A673 (cell line): ENCODE results near the gene IGFALS. TPM values are rescaled to one million over a fixed set of nuclear protein-coding genes. Genes with fewer than 3 reads are reported as not detected.

ENCODE experiments used
- BruUV-seq: library from RNA; stranded (reverse); fragments of 400-500 nt; replicated peaks from 2 replicates; lab custom pipeline; 2021; lab: Mats Ljungman, UMichigan
- CTCF ChIA-PET: fragments of 300-600 bp; sonication (Branson Sonifier 250); formaldehyde crosslinking; loops from one replicate; lab custom pipeline; 2022; ENCODE audit warnings: antibody characterized with exemption; lab: Charles Lee
- POLR2A ChIA-PET: fragments of 300-600 bp; sonication (Branson Sonifier 250); formaldehyde crosslinking; loops from one replicate; lab custom pipeline; 2022; ENCODE audit warnings: antibody characterized with exemption; ENCODE audit not compliant: low non-redundant PET; lab: Charles Lee
- DNase-seq: peaks from one replicate; pipeline ENCODE4 v3.0.0-alpha.2; 2015; ENCODE audit warnings: low spot score
- H3K27ac ChIP-seq: fragments of 200-600 bp; sonication (generic); 2 replicates; pipeline ENCODE4 v1.5.1; 2016; ENCODE audit warnings: mixed run types, low read depth, mild to moderate bottlenecking, mixed read lengths, antibody characterized with exemption, low read length; ENCODE audit not compliant: poor library complexity, severe bottlenecking
- H3K27me3 ChIP-seq: fragments of 200-600 bp; sonication (generic); replicated peaks from 2 replicates; pipeline ENCODE4 v1.6.1; 2017; ENCODE audit warnings: mixed run types, low read depth, mild to moderate bottlenecking, mixed read lengths, antibody characterized with exemption, low read length; ENCODE audit not compliant: insufficient read depth, poor library complexity
- H3K36me3 ChIP-seq: fragments of 200-600 bp; sonication (generic); 2 replicates; pipeline ENCODE4 v1.6.1; 2016; ENCODE audit warnings: mixed run types, mild to moderate bottlenecking, mixed read lengths, antibody characterized with exemption, low read length; ENCODE audit not compliant: insufficient read depth, poor library complexity, severe bottlenecking
- H3K4me1 ChIP-seq: fragments of 200-600 bp; sonication (generic); 2 replicates; pipeline ENCODE4 v1.6.1; 2017; ENCODE audit warnings: mixed run types, mild to moderate bottlenecking, mixed read lengths, antibody characterized with exemption, low read length; ENCODE audit not compliant: insufficient read depth, poor library complexity, severe bottlenecking
- H3K4me3 ChIP-seq: fragments of 200-600 bp; sonication (generic); 2 replicates; pipeline ENCODE4 v1.5.1; 2016; ENCODE audit warnings: low read depth, mixed run types, mild to moderate bottlenecking, mixed read lengths, low read length; ENCODE audit not compliant: poor library complexity, severe bottlenecking
- H3K9me3 ChIP-seq: fragments of 200-600 bp; sonication (generic); 2 replicates; pipeline ENCODE4 v1.6.1; 2016; ENCODE audit warnings: mixed run types, low read depth, mild to moderate bottlenecking, mixed read lengths, antibody characterized with exemption, low read length; ENCODE audit not compliant: poor library complexity, severe bottlenecking
- CTCF ChIP-seq: fragments of 300-800, 200-600 bp; sonication (generic); conservative IDR thresholded peaks from 2 replicates; pipeline ENCODE4 v1.5.1; 2017; ENCODE audit warnings: low read depth, mild to moderate bottlenecking, antibody characterized with exemption, low read length, moderate library complexity, mixed read lengths
- EZH2 ChIP-seq: fragments of 200-600 bp; sonication (generic); IDR thresholded peaks from 2 replicates; pipeline ENCODE4 v1.6.1; 2017; ENCODE audit warnings: borderline replicate concordance, low read depth, mild to moderate bottlenecking, mixed read lengths, antibody characterized with exemption, low read length; ENCODE audit not compliant: poor library complexity, severe bottlenecking
- intact Hi-C: fragments of 100-400 bp; cut with micrococcal nuclease; formaldehyde crosslinking; loops from one replicate; pipeline ENCODE4 v1.10.0; 2022; ENCODE audit not compliant: unreplicated experiment
- total RNA-seq: library from RNA; stranded (reverse); gene quantifications from 2 replicates; pipeline ENCODE4 v1.2.3, GENCODE V29; 2021

The IGFALS gene
- total RNA-seq, 1 experiment from 2014 or later = not detected

DNA sequence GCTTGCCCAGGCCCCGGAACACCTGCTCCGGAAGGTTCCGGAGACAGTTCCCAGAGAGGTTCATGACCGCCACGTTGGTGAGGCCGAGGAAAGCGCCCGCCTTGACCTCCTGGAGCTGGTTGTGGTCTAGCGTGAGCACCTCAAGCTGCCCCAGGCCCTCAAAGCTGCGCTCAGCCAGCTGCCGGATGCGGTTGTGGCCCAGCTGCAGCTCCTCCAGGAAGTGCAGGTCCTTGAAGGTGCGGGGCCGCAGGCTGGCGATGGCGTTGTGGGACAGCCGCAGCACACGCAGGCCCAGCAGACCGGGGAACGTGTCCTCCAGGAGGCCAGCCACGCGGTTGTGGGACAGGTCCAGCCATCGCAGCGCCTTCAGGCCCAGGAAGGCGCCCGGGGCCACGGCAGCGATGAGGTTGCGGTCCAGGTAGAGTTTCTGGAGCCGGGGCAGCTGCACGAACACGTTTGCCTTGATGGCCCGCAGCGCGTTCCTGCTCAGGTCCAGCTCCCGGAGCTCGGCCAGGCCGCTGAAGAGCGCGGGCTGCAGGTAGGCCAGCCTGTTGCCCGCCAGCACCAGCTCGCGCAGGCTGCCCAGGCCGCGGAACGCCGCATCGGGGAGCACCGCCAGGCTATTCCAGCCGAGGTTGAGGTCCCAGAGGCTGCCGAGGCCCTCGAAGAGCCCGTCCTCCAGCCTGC lies 2.1 kb downstream of the IGFALS start:
- CTCF ChIA-PET = no interaction called here
- Histone ChIP-seq H3K36me3 (peaks cover 18% of the 10 kb centered on the region), H3K27me3 (no peaks in the 10 kb centered on the region), H3K4me3 (no peak overlapping the region), H3K9me3 (no peaks in the 10 kb centered on the region), H3K4me1 (no peaks in the 10 kb centered on the region), H3K27ac (no peak overlapping the region)
- no peak for DNase-seq
- POLR2A ChIA-PET = no interaction called here
- TF ChIP-seq CTCF (no peak), EZH2 (no peak)
- BruUV-seq = no TSS peak
- intact Hi-C loops = no loop called here

- CTCF ChIA-PET = no interaction called here
- no peak for DNase-seq
- no peak overlapping the region for H3K27ac ChIP-seq
- no peaks in the 10 kb centered on the region for H3K9me3 ChIP-seq
- TF ChIP-seq CTCF (no peak), EZH2 (no peak)
- H3K4me3 ChIP-seq = no peak overlapping the region
- intact Hi-C loops = no loop called here
- H3K36me3 ChIP-seq = peaks cover 18% of the 10 kb centered on the region
- BruUV-seq = no TSS peak
- H3K27me3 ChIP-seq = no peaks in the 10 kb centered on the region
- no peaks in the 10 kb centered on the region for H3K4me1 ChIP-seq
- POLR2A ChIA-PET = interaction anchor here (0.6 kb wide), 1 partner anchor 11 kb away, joined by 3 read pairs; no protein-coding TSS in a partner anchor
Observed at GRCh38 chr16:1790611-1791255, 2.8 kb downstream of the IGFALS start.

DNA sequence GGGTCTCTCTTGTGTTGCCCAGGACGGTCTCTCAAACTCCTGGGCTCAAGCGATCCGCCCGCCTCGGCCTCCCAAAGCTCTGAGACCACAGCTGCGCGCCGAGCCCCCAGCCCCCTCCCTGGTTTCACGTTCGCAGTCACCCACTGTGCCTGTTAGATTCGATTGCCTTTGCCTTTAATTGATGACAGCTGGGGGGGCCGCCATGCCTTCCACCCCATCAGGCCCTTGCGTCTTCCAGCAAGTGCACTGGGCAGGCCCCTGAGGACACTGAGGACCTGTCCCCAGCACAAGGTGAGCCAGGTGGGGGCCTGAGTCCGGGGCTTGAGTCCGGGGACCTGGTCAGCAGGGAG lies 3.3 kb downstream of the IGFALS start:
- Histone ChIP-seq H3K27me3 (no peaks in the 10 kb centered on the region), H3K4me1 (no peaks in the 10 kb centered on the region), H3K4me3 (no peak overlapping the region), H3K9me3 (no peaks in the 10 kb centered on the region), H3K36me3 (peaks cover 18% of the 10 kb centered on the region), H3K27ac (no peak overlapping the region)
- DNase-seq = no peak
- ChIA-PET CTCF (no interaction called here), POLR2A (interaction anchor here (0.6 kb wide), 1 partner anchor 11 kb away, joined by 3 read pairs; no protein-coding TSS in a partner anchor)
- no TSS peak for BruUV-seq
- TF ChIP-seq CTCF (no peak), EZH2 (no peak)
- intact Hi-C loops = no loop called here
